NCI-H2029 (cell line): Measurements from ENCODE around the gene C1QB.
"Not testable (repeated sequence)": the region's sequence is repeated elsewhere in the genome, so short reads cannot be mapped to it uniquely, and the experiment has no call there.

ENCODE experiments used
- DNase-seq: peaks from one replicate; lab custom pipeline; 2025; lab: John Stamatoyannopoulos, UW

The C1QB gene

GRCh38 chr1:22696610-22697009 is 43.6 kb downstream of the C1QB start:
- DNase-seq, result no peak

DNA sequence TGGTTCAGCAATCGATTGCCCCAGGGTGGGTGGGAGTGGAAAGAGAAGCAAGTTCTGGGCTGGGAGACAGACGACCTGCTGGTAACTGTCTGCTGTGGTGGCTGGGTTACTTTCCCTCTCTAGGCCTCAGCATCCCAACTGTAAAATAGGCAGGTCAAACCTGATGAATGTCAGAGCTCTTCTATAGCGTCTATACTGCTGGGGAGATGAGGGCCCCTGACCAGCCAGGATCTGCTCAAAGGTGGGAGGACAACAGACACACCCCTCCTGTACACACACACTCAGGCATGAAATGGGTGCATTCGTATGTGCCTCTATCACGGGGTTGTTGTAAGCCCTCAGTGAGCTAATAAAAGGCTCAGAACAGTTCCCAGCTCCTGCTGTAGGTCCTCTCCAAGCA is 44.9 kb downstream of the C1QB start:
- DNase-seq, result no peak

GRCh38 chr1:22699681-22700520 is 46.9 kb downstream of the C1QB start:
- DNase-seq, result no peak

DNA sequence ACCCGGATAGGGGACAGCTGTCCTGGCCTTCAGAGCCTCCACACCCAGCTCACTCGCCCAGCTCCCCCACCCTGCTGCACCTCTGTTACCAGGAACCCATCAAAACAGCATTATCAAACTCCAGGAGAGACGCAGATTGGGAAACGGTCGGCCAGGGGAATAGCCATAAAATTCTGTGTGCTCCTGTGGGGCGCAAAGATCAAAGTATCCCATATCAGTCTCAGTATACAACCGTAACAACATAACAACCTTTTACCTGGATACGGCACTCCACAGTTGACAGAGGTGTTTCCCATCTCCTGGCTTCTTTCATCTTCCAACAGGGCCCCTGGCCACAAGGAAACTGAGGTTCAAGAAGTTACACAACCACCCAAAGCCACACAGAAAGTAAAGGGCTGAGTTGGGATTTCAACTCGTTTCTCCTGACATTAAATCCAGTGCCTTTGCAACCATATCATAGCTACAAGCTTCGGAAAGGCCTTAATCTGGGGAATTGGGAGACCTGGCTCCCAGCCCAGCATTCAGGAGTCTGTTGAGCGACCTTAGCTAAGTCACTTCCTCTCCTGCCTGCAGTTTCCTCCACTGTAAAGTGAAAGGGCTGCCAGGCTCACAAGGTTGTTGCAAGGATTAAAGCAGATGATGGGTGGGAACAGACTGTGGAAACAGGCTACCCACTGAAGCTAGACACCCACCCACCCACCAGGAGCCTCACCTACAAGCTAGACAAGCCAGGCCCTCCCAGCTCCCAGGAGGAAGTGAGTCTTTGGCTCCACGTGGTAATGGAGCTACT is 49.5 kb downstream of the C1QB start:
- no peak for DNase-seq

DNA sequence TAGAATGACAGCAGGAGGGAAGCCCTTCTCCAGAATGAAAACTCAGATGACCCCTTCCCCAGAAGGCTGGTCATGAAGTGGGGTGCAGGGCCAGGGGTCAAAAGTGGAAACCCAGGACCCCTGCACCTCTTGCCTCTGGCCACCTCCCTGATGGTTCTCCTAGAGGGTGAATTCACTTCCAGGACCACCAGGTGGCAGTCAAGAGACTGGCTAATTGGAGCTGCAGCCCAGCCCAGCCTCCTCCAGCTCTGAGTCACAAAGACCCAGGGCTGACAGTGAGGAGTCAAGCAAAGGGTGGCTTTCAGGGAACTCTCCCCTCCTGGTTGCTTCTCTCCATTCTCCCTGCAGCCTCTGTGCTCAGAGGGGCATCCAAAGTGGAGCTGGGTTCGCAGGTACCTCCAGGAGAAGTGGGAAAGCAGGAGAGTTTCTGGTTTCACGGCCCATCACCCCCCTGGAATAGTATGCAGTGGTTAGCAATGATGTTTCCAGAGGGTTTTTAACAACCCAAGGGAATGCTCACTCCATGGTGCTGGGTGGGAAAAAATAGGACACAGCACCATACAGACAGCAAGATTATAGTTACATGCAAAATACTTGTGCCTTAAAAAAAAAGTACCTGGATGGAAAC is 51.5 kb downstream of the C1QB start:
- peak; percentile 50 for DNase-seq

DNA sequence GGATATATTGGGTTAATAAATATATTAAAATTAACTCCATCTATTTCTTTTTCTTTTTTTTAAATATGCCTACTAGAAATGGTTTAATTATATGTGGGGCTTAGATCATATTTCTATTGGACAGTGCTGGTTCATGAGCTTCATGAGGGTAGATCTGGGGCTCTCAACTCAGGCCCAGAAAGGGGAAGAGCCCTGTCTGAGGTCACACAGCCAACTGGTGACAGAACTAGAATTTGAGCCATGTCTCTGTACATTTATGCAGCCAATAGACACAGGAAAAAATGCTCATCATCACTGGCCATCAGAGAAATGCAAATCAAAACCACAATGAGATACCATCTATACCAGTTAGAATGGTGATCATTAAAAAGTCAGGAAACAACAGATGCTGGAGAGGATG is 52.5 kb downstream of the C1QB start:
- DNase-seq, result no peak

DNA sequence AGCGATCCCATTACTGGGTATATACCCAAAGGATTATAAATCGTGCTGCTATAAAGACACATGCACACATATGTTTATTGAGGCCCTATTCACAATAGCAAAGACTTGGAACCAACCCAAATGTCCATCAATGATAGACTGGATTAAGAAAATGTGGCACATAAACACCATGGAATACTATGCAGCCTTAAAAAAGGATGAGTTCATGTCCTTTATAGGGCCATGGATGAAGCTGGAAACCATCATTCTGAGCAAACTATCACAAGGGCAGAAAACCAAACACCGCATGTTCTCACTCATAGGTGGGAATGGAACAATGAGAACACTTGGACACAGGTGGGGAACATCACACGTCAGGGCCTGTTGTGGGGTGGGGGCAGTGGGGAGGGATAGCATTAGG is 53.1 kb downstream of the C1QB start:
- not testable (repeated sequence) for DNase-seq

GRCh38 chr1:22708777-22709176 is 55.7 kb downstream of the C1QB start:
- no peak for DNase-seq

- DNase-seq, result no peak
Measured at GRCh38 chr1:22709227-22709626, 56.2 kb downstream of the C1QB start.

DNA sequence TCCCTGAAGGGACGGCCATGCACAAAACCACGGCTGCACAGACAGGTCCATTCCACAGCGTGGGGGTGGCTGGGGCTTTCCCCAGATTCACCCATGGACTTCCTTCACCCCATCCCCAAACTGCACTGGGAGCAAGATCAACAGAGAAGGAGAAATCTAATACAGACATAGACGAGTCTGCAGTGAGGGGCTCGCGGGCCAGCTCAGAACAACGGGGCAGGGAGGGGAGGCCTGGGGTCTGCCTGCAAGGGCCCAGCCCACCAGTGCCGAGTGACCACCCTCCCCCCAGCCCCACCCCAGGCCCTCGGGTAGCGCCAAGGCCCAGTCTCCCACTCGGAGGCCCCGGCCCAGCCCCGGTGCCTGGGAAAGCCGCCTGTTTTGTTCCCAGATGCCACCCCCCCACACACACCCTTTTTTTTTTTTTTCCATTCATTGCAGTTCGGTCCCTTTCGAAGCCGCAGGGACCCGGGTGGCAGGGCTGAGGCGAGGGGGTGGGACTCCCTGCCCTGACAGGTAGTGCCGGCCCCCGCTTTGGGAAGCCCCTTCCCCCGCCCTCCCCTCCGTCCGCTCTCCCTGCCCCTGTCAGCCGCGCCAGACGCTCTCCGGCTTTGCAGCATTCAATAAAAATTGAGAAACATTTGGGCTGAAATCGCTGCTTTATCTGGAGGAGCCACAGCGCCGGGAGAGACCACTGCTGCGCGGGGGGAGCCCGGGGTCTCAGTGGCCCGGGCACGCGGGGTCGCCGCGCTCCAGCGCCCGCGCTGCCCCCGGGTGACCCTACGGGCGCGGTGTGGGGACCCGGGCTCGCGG is 57.1 kb downstream of the C1QB start:
- no peak for DNase-seq

DNA sequence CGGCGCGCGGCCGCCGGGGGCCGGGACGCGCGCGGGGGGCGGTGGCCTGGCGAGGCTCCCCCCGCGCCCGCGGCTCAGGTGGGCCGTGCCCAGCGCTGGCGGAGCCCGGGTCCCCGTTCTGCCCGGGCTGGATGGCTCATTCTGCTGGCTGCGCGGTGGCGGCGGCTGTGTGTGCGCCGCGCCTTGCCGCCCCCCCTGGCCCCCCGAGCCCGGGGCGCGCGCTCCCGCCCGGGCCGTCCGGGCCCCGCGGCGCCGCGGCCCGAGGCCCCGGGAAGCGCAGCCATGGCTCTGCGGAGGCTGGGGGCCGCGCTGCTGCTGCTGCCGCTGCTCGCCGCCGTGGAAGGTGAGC is 57.6 kb downstream of the C1QB start, which contains the start of gene EPHB2:
Gene EPHB2, plus strand, starts transcription at position 139 of the 349 bp plus-strand sequence. Its CDS starts 144 bp downstream, at position 283.
- no peak for DNase-seq

DNA sequence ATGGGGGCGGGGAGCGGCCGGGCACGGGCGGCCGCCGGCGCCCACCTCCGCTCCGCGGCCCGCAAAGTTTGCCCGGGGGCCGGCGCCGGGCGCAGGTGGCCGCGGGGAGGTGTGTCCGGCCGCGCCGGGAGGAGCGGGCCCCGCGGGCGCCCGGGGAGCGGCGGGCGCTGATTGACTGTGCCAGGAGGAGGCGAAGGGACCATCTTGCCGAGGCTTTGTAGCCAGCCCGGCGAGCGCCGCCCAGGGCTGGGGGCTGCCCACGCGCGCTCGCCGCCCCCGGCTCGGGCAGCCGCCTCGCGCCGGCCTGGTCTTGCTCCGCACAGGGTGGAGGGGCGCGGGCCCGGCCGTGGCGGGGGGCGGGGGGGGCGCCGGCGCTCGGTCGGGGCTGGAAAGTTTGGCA is 58.0 kb downstream of the C1QB start:
- DNase-seq, result no peak
